ENCODE measurements around the gene IFIT1.

IFIT1 gene

GRCh38 chr10:89362929-89363328 is 29.5 kb upstream of the IFIT1 start:
- Histone ChIP-seq H3K27me3 (ENCODE audit: insufficient read depth, low read length, poor library complexity, severe bottlenecking) (no peaks in the 10 kb centered on the region), H3K4me3 (ENCODE audit: low read length, poor library complexity, severe bottlenecking) (no peak overlapping the region), H3K9me2 (replicated peaks; ENCODE audit: low read depth, low read length) (no peaks in the 10 kb centered on the region), H3K4me2 (ENCODE audit: low read depth, low read length, poor library complexity, severe bottlenecking) (peak overlapping the region; percentile 33), H3K9me3 (ENCODE audit: insufficient read depth, low read depth, low read length) (no peaks in the 10 kb centered on the region), H3F3A (ENCODE audit: low read depth) (peaks cover 6% of the 10 kb centered on the region), H3K79me2 (ENCODE audit: insufficient read depth, low read length) (no peaks in the 10 kb centered on the region), H4K20me1 (ENCODE audit: insufficient read depth, low read length, poor library complexity, severe bottlenecking) (no peaks in the 10 kb centered on the region), H3K4me1 (ENCODE audit: insufficient read depth, low read length, poor library complexity, severe bottlenecking) (peaks cover 65% of the 10 kb centered on the region), H2AFZ (ENCODE audit: low read length) (no peak overlapping the region), H3K36me3 (ENCODE audit: insufficient read depth, low read length) (no peaks in the 10 kb centered on the region), H3K9ac (ENCODE audit: low read depth, low read length, poor library complexity, severe bottlenecking) (peak overlapping the region; percentile 10)
- no peak for TF ChIP-seq EZH2phosphoT487 (IDR thresholded peaks at IDR 0.05; ENCODE audit: borderline replicate concordance)
- no peak for TF ChIP-seq CTCF (conservative IDR thresholded peaks at IDR 0.05; ENCODE audit: low read length)

- TF ChIP-seq EZH2phosphoT487 (IDR thresholded peaks at IDR 0.05; ENCODE audit: borderline replicate concordance) (no peak), CTCF (conservative IDR thresholded peaks at IDR 0.05; ENCODE audit: low read length) (no peak)
- no peak overlapping the region for H3K9ac ChIP-seq (ENCODE audit: low read depth, low read length, poor library complexity, severe bottlenecking)
- H3K36me3 ChIP-seq (ENCODE audit: insufficient read depth, low read length) = no peaks in the 10 kb centered on the region
- H3K27me3 ChIP-seq (ENCODE audit: insufficient read depth, low read length, poor library complexity, severe bottlenecking) = no peaks in the 10 kb centered on the region
- H2AFZ ChIP-seq (ENCODE audit: low read length) = no peak overlapping the region
- H3K79me2 ChIP-seq (ENCODE audit: insufficient read depth, low read length) = no peaks in the 10 kb centered on the region
- peaks cover 6% of the 10 kb centered on the region for H3F3A ChIP-seq (ENCODE audit: low read depth)
- H3K9me2 ChIP-seq (replicated peaks; ENCODE audit: low read depth, low read length) = no peaks in the 10 kb centered on the region
- no peaks in the 10 kb centered on the region for H4K20me1 ChIP-seq (ENCODE audit: insufficient read depth, low read length, poor library complexity, severe bottlenecking)
- H3K9me3 ChIP-seq (ENCODE audit: insufficient read depth, low read depth, low read length) = no peaks in the 10 kb centered on the region
- peak overlapping the region; percentile 33 for H3K4me2 ChIP-seq (ENCODE audit: low read depth, low read length, poor library complexity, severe bottlenecking)
- H3K4me3 ChIP-seq (ENCODE audit: low read length, poor library complexity, severe bottlenecking) = no peak overlapping the region
- H3K4me1 ChIP-seq (ENCODE audit: insufficient read depth, low read length, poor library complexity, severe bottlenecking) = peaks cover 64% of the 10 kb centered on the region
Observed at GRCh38 chr10:89363729-89364442, 28.5 kb upstream of the IFIT1 start.

- H3K4me2 ChIP-seq (ENCODE audit: low read depth, low read length, poor library complexity, severe bottlenecking) = peak overlapping the region; percentile 33
- peak overlapping the region; percentile 34 for H3K9ac ChIP-seq (ENCODE audit: low read depth, low read length, poor library complexity, severe bottlenecking)
- H3K9me2 ChIP-seq (replicated peaks; ENCODE audit: low read depth, low read length) = no peaks in the 10 kb centered on the region
- no peaks in the 10 kb centered on the region for H3K27me3 ChIP-seq (ENCODE audit: insufficient read depth, low read length, poor library complexity, severe bottlenecking)
- H3K9me3 ChIP-seq (ENCODE audit: insufficient read depth, low read depth, low read length) = no peaks in the 10 kb centered on the region
- H3K79me2 ChIP-seq (ENCODE audit: insufficient read depth, low read length) = no peaks in the 10 kb centered on the region
- no peak for TF ChIP-seq EZH2phosphoT487 (IDR thresholded peaks at IDR 0.05; ENCODE audit: borderline replicate concordance)
- no peak for TF ChIP-seq CTCF (conservative IDR thresholded peaks at IDR 0.05; ENCODE audit: low read length)
- H3F3A ChIP-seq (ENCODE audit: low read depth) = peaks cover 6% of the 10 kb centered on the region
- H3K4me3 ChIP-seq (ENCODE audit: low read length, poor library complexity, severe bottlenecking) = no peak overlapping the region
- no peaks in the 10 kb centered on the region for H3K36me3 ChIP-seq (ENCODE audit: insufficient read depth, low read length)
- peaks cover 66% of the 10 kb centered on the region for H3K4me1 ChIP-seq (ENCODE audit: insufficient read depth, low read length, poor library complexity, severe bottlenecking)
- no peaks in the 10 kb centered on the region for H4K20me1 ChIP-seq (ENCODE audit: insufficient read depth, low read length, poor library complexity, severe bottlenecking)
- H2AFZ ChIP-seq (ENCODE audit: low read length) = no peak overlapping the region; the same call in 1 of the 2 replicates
Observed at GRCh38 chr10:89364531-89364930, 27.9 kb upstream of the IFIT1 start.
